Measurements from ENCODE around the gene TTLL9.

TTLL9 gene

DNA sequence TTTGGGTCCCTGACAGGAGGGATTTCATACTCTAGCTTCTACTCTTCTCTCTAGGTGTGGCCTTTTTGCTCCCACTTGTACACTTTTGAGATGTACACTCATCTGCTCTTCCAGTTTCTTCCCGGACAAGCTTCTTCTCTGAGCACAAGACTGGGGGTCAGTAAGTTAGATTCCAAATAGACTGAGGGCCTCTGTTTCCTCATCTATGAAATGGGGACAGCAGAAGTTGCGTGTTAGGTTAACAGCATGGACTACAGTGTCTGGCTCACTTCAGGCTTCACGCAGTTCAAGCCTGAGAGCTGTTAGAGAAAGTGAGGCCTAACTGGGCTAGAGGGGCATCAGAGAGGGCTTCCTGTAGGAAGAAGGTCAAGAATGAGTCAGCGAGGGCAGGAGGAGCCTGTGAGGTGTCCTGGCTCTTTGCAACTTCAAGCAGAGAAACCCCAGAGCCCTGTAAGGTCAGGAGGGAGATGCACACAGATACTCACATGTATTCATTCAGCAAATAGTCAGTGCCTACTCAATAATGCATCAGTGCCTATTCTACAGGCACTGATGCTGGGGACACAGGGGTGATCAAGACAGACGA lies 118.1 kb downstream of the TTLL9 start:
- no peak for DNase-seq

DNA sequence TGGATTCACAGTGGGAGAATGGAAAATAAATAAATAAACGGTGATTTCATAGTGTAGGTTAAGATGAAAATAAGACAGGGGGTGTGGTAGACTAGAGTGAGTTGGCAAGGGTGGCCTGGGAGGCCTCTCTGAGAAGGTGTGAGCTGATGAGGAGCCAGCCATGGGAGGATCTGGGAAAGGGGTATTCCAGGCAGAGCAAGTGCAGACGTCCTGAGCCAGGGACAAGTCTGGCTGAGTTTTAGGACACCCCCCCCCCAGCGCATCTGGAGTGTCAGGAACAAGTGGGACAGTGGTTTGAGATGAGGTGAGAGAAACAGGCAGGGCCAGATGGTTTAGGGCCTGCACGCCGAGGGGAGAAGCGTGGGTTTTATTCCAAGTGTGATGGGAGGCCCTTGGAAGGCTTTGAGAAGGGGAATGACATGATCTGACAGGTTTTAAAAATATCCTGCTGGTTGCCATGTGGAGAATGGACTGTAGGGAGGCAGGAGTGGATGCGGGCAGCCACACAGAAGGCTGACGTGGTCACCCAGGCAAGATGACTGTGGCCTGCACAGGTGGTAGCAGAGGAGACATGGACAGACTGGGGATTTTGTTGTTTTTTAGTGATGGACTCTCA lies 118.7 kb downstream of the TTLL9 start:
- DNase-seq, result no peak

DNA sequence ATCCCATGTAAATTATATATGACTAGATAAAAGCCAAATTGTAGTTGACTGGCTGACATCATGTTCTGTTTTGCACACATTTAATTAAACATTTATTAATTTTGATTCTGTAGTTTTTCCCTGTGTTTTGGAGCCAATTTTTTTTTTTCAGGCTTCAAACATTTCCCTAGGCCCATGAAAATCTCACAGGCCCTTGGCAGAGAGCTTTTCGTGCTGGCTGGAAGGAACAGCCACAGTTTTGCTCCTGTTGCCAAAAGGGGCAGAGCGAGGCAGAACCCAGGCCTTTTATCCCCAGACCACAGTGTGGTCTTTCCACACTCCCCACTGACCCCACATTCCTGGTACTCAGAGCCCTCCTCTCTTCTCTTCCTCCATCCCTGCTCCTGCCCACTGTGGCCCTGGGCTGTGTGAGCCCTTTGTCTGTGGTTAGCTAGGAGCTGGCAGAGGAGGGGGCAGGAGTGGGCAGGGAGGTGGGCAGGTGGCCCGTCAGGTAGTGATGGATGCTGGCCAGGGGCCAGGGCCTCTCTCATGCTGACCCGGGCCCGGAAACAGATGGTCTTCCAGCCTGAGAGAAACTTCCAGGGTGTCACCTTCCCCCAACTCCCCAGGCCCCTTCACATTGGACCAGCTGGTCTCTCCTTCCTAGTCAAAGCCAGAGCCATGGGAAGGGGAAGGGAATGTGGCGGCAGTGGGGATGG lies 120.4 kb downstream of the TTLL9 start:
- no peak for DNase-seq

DNA sequence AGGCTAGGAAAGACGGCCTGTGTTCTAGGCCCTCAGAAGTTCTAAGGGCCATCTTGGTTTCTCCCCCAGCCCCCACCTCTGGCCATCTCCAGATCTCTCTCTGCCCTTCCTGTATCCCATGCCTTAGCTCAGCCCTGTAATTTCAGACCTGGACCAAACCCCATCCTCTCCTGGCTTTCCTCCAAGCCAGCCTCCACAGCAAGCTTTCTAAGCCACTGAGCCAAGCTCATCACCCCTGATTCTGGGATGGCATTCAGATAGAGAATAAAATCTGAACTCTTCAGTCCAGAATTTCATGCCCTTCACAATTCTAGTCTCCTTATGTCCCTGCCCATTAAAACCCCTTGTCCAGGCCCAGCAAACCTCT lies 120.9 kb downstream of the TTLL9 start:
- no peak for DNase-seq

DNA sequence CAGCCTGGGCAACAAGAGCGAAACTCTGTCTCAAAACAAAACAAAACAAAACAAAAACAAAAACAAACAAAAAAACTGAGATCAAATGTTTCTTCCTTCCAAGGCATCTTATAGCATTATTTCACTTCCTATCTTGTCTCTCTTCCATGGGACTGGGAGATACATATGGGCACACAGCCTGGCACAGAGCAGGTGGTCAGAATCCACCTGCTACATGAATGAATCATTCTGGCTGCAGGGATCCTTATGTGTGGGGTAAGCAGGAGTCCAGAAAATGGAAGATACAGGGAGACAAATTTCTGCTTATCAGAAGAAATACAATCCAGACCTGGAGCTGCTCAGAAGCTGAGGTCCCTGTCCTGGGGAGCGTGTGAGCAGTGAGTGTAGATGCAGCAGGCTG lies 121.7 kb downstream of the TTLL9 start:
- DNase-seq, result no peak
